ENCODE data around the gene TMEM11. TPM values are rescaled to one million over a fixed set of nuclear protein-coding genes. Genes with fewer than 3 reads are reported as not detected.

Gene TMEM11
- total RNA-seq, 3 donors from 2014 or later (not counting 1 experiment from before 2014, with no cell fraction given) = 18.4 to 27.0 (median 18.6) TPM

DNA sequence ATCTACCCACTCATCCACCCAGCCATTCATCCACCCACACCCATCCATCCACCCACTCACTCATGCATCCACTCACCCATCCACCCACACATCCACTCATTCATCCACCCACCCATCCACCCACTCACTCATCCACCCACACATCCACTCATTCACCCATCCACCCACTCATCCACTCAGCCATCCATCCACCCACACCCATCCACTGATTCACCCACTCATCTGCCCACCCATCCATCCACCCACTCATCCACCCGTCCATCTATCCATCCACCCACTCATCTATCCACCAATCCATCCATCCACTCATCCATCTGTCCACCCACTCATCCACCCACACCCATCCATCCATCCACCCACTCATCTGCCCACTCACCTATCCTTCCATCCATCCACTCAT is 22.0 kb upstream of the TMEM11 start:
- Histone ChIP-seq H3K4me1 (ENCODE audit: control insufficient read depth, insufficient read depth, low read length) (no peaks in the 10 kb centered on the region), H3K27ac (ENCODE audit: low read length) (no peak overlapping the region), H3K36me3 (ENCODE audit: control insufficient read depth, insufficient read depth, low read length) (no peaks in the 10 kb centered on the region), H3K9me3 (ENCODE audit: control insufficient read depth, insufficient read depth, low read length) (peaks cover 2% of the 10 kb centered on the region), H3K4me3 (ENCODE audit: low read length) (no peak overlapping the region), H3K27me3 (ENCODE audit: control insufficient read depth, insufficient read depth, low read length) (no peaks in the 10 kb centered on the region)
- Mint-ChIP-seq H3K36me3 (no peaks in the 10 kb centered on the region), H3K9me3 (peaks cover 3 to 4% of the 10 kb centered on the region in 2 donors), H3K27me3 (ENCODE audit: low read depth in 2 of 2) (no peaks in the 10 kb centered on the region), H3K27ac (no peak overlapping the region), H3K4me3 (no peak overlapping the region), H3K4me1 (peaks cover 0 to 4% of the 10 kb centered on the region in 2 donors)
- no peak for DNase-seq
- 85% methylated on average over 1 of the region's 1 CpG for WGBS (ENCODE audit: insufficient coverage)
- TF ChIP-seq, protein P1, sequence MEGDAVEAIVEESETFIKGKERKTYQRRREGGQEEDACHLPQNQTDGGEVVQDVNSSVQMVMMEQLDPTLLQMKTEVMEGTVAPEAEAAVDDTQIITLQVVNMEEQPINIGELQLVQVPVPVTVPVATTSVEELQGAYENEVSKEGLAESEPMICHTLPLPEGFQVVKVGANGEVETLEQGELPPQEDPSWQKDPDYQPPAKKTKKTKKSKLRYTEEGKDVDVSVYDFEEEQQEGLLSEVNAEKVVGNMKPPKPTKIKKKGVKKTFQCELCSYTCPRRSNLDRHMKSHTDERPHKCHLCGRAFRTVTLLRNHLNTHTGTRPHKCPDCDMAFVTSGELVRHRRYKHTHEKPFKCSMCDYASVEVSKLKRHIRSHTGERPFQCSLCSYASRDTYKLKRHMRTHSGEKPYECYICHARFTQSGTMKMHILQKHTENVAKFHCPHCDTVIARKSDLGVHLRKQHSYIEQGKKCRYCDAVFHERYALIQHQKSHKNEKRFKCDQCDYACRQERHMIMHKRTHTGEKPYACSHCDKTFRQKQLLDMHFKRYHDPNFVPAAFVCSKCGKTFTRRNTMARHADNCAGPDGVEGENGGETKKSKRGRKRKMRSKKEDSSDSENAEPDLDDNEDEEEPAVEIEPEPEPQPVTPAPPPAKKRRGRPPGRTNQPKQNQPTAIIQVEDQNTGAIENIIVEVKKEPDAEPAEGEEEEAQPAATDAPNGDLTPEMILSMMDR (IDR thresholded peaks at IDR 0.05) = no peak
- ATAC-seq = no peak
- intact Hi-C loops (cut with micrococcal nuclease) = no loop called here

DNA sequence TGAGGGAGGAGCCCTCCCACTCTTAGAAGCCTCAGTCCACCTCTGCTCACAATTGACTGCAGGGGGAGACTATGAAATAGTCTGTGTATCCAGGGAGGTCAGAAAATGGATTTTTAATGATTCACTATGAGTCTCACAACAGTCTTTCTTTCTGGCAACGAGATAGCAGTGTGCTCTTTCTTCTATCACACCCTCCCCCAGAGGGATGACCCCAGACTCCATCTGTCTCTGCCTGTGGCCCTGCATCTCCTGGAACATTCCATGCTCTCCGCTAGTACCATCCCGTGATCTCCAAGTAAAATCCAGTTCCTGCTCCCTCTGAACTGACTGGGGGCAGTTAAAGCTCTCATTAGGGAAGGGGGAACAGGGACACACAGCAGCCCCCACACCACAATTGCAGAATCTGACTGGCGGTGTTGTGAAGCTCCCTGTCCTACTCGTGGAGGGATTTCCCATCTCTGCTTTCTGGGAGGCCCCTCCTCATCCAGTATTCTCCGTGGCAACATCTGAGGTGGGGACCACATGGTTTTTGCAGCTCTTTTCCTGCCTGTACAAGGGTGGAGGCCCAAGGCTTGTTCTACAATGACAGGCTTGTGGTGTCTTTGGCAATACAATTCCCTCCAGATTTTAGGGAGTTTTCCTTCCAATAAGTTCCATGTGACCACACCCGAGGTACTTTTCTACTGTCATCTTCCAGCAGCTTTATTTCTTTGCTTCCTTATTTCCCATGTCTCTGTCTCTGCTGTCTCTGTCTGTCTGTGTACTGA is 19.8 kb upstream of the TMEM11 start:
- Mint-ChIP-seq H3K4me1 (peaks cover 0 to 4% of the 10 kb centered on the region in 2 donors), H3K36me3 (no peaks in the 10 kb centered on the region), H3K9me3 (peaks cover 3 to 4% of the 10 kb centered on the region in 2 donors), H3K4me3 (no peak overlapping the region), H3K27ac (no peak overlapping the region), H3K27me3 (ENCODE audit: low read depth in 2 of 2) (no peaks in the 10 kb centered on the region)
- H3K9me3 ChIP-seq (ENCODE audit: control insufficient read depth, insufficient read depth, low read length) = peaks cover 2% of the 10 kb centered on the region
- H3K27me3 ChIP-seq (ENCODE audit: control insufficient read depth, insufficient read depth, low read length) = no peaks in the 10 kb centered on the region
- no peaks in the 10 kb centered on the region for H3K36me3 ChIP-seq (ENCODE audit: control insufficient read depth, insufficient read depth, low read length)
- no peak overlapping the region for H3K4me3 ChIP-seq (ENCODE audit: low read length)
- ATAC-seq (no peak), DNase-seq (no peak)
- no peaks in the 10 kb centered on the region for H3K4me1 ChIP-seq (ENCODE audit: control insufficient read depth, insufficient read depth, low read length)
- intact Hi-C loops (cut with micrococcal nuclease) = no loop called here
- no peak overlapping the region for H3K27ac ChIP-seq (ENCODE audit: low read length)
- TF ChIP-seq, protein P1 (IDR thresholded peaks at IDR 0.05) = no peak
- WGBS (ENCODE audit: insufficient coverage) = 83% methylated on average over 7 of the region's 7 CpGs

DNA sequence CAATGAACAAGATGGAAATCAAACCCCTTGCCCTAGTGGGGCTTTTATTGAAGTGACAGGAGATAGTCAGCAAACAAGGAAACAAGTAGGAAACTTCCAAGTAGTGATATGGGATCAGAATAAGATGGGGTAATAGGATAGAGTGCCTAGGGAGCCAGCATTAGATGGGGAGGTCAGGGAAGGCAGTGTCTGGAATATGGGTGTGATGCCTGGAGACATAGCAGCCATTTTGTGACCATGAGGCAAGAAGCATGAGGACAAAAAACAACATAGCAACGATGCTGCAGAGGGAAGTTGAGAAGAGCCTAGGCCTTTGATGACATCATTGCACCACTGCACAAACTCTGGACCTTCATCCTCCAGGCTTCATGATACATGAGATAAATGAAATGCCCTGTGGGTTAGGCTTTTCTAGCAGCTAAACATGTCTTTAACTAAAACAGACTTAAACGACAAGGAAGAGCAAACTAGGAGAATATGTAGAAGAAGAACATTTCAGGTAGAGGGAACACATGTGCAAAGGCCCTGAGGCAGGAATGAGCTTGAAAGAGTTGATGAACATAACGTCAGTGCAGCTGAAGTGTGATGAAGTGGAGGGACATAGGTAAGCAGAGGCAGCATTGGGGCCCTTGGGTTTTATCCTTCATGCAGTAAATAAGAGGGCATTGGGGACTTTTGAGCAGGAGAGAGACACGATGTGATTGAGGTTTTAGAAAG is 18.2 kb upstream of the TMEM11 start:
- H3K4me3 ChIP-seq (ENCODE audit: low read length) = no peak overlapping the region
- Mint-ChIP-seq H3K27me3 (ENCODE audit: low read depth in 2 of 2) (no peaks in the 10 kb centered on the region), H3K9me3 (peaks cover 3 to 4% of the 10 kb centered on the region in 2 donors), H3K36me3 (no peaks in the 10 kb centered on the region), H3K27ac (no peak overlapping the region), H3K4me3 (no peak overlapping the region), H3K4me1 (peaks cover 0 to 4% of the 10 kb centered on the region in 2 donors)
- peaks cover 2% of the 10 kb centered on the region for H3K9me3 ChIP-seq (ENCODE audit: control insufficient read depth, insufficient read depth, low read length)
- H3K4me1 ChIP-seq (ENCODE audit: control insufficient read depth, insufficient read depth, low read length) = no peaks in the 10 kb centered on the region
- 94% methylated on average over 4 of the region's 4 CpGs for WGBS (ENCODE audit: insufficient coverage)
- no peaks in the 10 kb centered on the region for H3K36me3 ChIP-seq (ENCODE audit: control insufficient read depth, insufficient read depth, low read length)
- no peak overlapping the region for H3K27ac ChIP-seq (ENCODE audit: low read length)
- ATAC-seq = no peak
- TF ChIP-seq, protein P1 (IDR thresholded peaks at IDR 0.05) = no peak
- no peaks in the 10 kb centered on the region for H3K27me3 ChIP-seq (ENCODE audit: control insufficient read depth, insufficient read depth, low read length)
- intact Hi-C loops (cut with micrococcal nuclease) = no loop called here
- DNase-seq = no peak
